PC-9 (cell line): ENCODE results near the gene UNC13A. TPM values are rescaled to one million over a fixed set of nuclear protein-coding genes. Genes with fewer than 3 reads are reported as not detected.

Source experiments
- BruUV-seq: library from RNA; stranded (reverse); fragments of 400-500 nt; replicated peaks from 2 replicates; lab custom pipeline; 2021; lab: Mats Ljungman, UMichigan
- CTCF ChIA-PET: fragments of 300-600 bp; sonication (Branson Sonifier 250); formaldehyde crosslinking; loops from one replicate; lab custom pipeline; 2022; ENCODE audit warnings: antibody characterized with exemption; lab: Charles Lee
- POLR2A ChIA-PET: fragments of 300-600 bp; sonication (Branson Sonifier 250); formaldehyde crosslinking; loops from one replicate; lab custom pipeline; 2022; ENCODE audit warnings: antibody characterized with exemption; ENCODE audit not compliant: unreplicated experiment; lab: Charles Lee
- DNase-seq, 2 experiments: peaks; one replicate each; pipeline versions ENCODE4 v3.0.0 to v3.0.0-alpha.2; 2015 to 2022; ENCODE audit warnings: mixed read lengths in 1 of 2
- H2AFZ ChIP-seq: fragments of 200-600 bp; sonication (generic); 2 replicates; pipeline ENCODE4 v1.8.1; 2017; ENCODE audit warnings: antibody characterized with exemption
- H3F3A ChIP-seq: fragments of 200-600 bp; sonication (generic); 2 replicates; pipeline ENCODE4 v1.8.1; 2017; ENCODE audit warnings: antibody characterized with exemption, mild to moderate bottlenecking, low read depth; ENCODE audit not compliant: insufficient read depth
- H3K27ac ChIP-seq: fragments of 200-600 bp; sonication (generic); 2 replicates; pipeline ENCODE4 v1.6.1; 2016; ENCODE audit warnings: mixed run types
- H3K27me3 ChIP-seq: fragments of 200-600 bp; sonication (generic); 2 replicates; pipeline ENCODE4 v1.6.1; 2016; ENCODE audit warnings: low read depth, mixed run types; ENCODE audit not compliant: insufficient read depth
- H3K36me3 ChIP-seq: fragments of 200-600 bp; sonication (generic); 2 replicates; pipeline ENCODE4 v1.6.1; 2016; ENCODE audit warnings: low read depth, mixed run types
- H3K4me1 ChIP-seq: fragments of 200-600 bp; sonication (generic); replicated peaks from 2 replicates; pipeline ENCODE4 v1.6.1; 2016; ENCODE audit warnings: mixed run types; ENCODE audit not compliant: insufficient read depth
- H3K4me2 ChIP-seq: fragments of 200-600 bp; sonication (generic); 2 replicates; pipeline ENCODE4 v1.6.1; 2017; ENCODE audit warnings: mixed run types
- H3K4me3 ChIP-seq: fragments of 200-600 bp; sonication (generic); 2 replicates; pipeline ENCODE4 v1.6.1; 2016; ENCODE audit warnings: mixed run types
- H3K79me2 ChIP-seq: fragments of 200-600 bp; sonication (generic); 2 replicates; pipeline ENCODE4 v1.6.1; 2017; ENCODE audit warnings: low read depth, mixed run types
- H3K9me2 ChIP-seq: fragments of 200-600 bp; sonication (generic); 2 replicates; pipeline ENCODE4 v1.8.1; 2017; ENCODE audit warnings: mild to moderate bottlenecking; ENCODE audit not compliant: insufficient read depth
- H3K9me3 ChIP-seq: fragments of 200-600 bp; sonication (generic); 2 replicates; pipeline ENCODE4 v1.8.1; 2016; ENCODE audit warnings: low read depth; ENCODE audit not compliant: insufficient read depth
- H4K20me1 ChIP-seq: fragments of 200-600 bp; sonication (generic); 2 replicates; pipeline ENCODE4 v1.8.1; 2017; ENCODE audit not compliant: insufficient read depth
- EZH2 ChIP-seq: fragments of 200-600 bp; sonication (generic); IDR thresholded peaks from 2 replicates; pipeline ENCODE4 v1.8.0; 2017; ENCODE audit warnings: antibody characterized with exemption, low read depth
- intact Hi-C: fragments of 100-400 bp; cut with micrococcal nuclease; formaldehyde crosslinking; loops from one replicate; pipeline ENCODE4 v1.10.0; 2022; ENCODE audit not compliant: unreplicated experiment
- total RNA-seq: library from RNA; stranded (reverse); gene quantifications from 2 replicates; pipeline ENCODE4 v1.2.3, GENCODE V29; 2021
- TF ChIP-seq, protein P1 (sequence below): fragments of 200-600 bp; sonication (generic); conservative IDR thresholded peaks from 2 replicates; pipeline ENCODE4 v1.6.1; 2017; ENCODE audit warnings: mixed run types, antibody characterized with exemption, mild to moderate bottlenecking, moderate library complexity

Gene UNC13A
- total RNA-seq, 1 experiment from 2014 or later, result 0.17 TPM

DNA sequence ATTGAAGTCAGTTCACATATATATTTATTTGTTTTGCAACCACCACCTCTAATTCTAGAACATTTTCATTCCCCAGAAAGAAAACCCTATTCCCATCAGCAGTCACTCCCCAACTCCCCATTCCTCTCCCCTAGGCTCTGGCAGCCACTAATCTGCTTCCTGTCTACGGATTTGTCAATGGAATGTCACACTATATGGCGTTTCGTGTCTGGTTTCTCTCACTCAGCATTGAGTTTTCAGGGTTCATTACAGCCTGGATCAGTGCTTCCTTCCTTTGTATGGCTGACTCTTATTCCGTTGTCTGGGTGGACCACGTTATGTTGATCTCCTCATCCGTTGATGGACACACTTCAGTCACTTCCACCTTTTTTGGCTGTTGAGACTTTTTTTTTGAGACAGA is 123.4 kb downstream of the UNC13A start:
- intact Hi-C loops, result no loop called here
- CTCF ChIA-PET, result no interaction called here
- no TSS peak for BruUV-seq

DNA sequence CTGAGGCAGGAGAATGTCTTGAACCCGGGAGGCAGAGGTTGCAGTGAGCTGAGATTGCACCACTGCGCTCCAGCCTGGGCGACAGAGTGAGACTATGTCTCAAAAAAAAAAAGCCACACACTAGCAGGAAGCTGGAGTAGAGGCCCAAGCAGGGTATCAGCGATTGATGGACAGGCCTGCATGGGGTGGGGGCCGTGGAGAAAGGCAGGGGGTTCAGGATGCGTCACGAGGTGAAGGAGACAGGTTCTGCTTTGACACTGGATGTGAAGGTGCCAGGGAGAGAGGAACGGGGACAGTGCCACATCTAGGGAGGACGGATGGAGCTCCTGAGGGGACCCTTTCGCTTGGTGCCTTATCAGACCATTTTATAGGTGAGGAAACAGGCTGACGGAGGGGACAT is 125.6 kb downstream of the UNC13A start:
- no peaks in the 10 kb centered on the region for H4K20me1 ChIP-seq
- peaks cover 26% of the 10 kb centered on the region for H3K4me1 ChIP-seq
- H3K36me3 ChIP-seq, result no peaks in the 10 kb centered on the region; the same call in 1 of the 2 replicates
- ChIA-PET POLR2A (interaction anchor here (0.6 kb wide), 1 partner anchor 209 kb away, joined by 3 read pairs; no protein-coding TSS in a partner anchor), CTCF (interaction anchor here (0.5 to 0.7 kb wide), 2 partner anchors 49 to 130 kb away, joined by 3 to 11 read pairs; no protein-coding TSS in a partner anchor)
- no peak overlapping the region for H3K4me2 ChIP-seq
- no peaks in the 10 kb centered on the region for H3K9me2 ChIP-seq
- intact Hi-C loops, result no loop called here
- TF ChIP-seq EZH2, result no peak
- TF ChIP-seq, protein P1, sequence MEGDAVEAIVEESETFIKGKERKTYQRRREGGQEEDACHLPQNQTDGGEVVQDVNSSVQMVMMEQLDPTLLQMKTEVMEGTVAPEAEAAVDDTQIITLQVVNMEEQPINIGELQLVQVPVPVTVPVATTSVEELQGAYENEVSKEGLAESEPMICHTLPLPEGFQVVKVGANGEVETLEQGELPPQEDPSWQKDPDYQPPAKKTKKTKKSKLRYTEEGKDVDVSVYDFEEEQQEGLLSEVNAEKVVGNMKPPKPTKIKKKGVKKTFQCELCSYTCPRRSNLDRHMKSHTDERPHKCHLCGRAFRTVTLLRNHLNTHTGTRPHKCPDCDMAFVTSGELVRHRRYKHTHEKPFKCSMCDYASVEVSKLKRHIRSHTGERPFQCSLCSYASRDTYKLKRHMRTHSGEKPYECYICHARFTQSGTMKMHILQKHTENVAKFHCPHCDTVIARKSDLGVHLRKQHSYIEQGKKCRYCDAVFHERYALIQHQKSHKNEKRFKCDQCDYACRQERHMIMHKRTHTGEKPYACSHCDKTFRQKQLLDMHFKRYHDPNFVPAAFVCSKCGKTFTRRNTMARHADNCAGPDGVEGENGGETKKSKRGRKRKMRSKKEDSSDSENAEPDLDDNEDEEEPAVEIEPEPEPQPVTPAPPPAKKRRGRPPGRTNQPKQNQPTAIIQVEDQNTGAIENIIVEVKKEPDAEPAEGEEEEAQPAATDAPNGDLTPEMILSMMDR, result no peak
- H3F3A ChIP-seq, result peaks cover 29% of the 10 kb centered on the region
- no TSS peak for BruUV-seq
- DNase-seq, result no peak
- no peaks in the 10 kb centered on the region for H3K9me3 ChIP-seq
- no peaks in the 10 kb centered on the region for H3K27me3 ChIP-seq
- H3K4me3 ChIP-seq, result no peak overlapping the region
- no peak overlapping the region for H3K27ac ChIP-seq
- H2AFZ ChIP-seq, result no peak overlapping the region
- H3K79me2 ChIP-seq, result peaks cover 10% of the 10 kb centered on the region

More for the DNA sequence above, 123.4 kb downstream of the UNC13A start:
- H3K4me2 ChIP-seq, result no peak overlapping the region
- no peak overlapping the region for H2AFZ ChIP-seq
- no peak overlapping the region for H3K4me3 ChIP-seq
- H3K9me3 ChIP-seq, result no peaks in the 10 kb centered on the region
- peak overlapping the region; percentile 69 for H3K27ac ChIP-seq
- no peaks in the 10 kb centered on the region for H3K9me2 ChIP-seq
- H3K4me1 ChIP-seq, result peaks cover 26% of the 10 kb centered on the region
- TF ChIP-seq, protein P1, result no peak
- TF ChIP-seq EZH2, result no peak
- POLR2A ChIA-PET, result no interaction called here
- H3K36me3 ChIP-seq, result peaks cover 8% of the 10 kb centered on the region; the same call in 1 of the 2 replicates
- no peaks in the 10 kb centered on the region for H3K27me3 ChIP-seq
- no peaks in the 10 kb centered on the region for H4K20me1 ChIP-seq
- no peak for DNase-seq
- H3K79me2 ChIP-seq, result 0 out of 2 replicates have a peak, but pooled peaks cover 9% of the 10 kb centered on the region
- H3F3A ChIP-seq, result peaks cover 29% of the 10 kb centered on the region

DNA sequence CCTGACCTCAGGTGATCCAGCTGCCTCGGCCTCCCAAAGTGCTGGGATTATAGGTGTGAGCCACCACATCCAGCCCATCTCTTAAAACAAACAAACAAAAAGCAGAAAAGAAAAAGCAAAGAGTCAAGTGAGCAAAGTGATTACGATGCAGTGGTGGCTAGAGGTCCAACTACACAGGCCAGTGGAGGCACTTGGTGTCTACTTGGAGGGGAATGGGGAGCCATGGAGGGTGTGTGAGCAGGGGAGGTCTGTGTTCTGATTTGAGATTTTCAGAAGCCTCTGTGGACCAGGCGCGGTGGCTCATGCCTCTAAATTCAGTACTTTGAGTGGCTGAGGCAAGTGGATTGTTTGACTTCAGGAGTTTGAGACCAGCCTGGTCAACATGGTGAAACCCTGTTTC is 126.1 kb downstream of the UNC13A start:
- DNase-seq, result no peak
- Histone ChIP-seq H3K4me3 (no peak overlapping the region), H3K27ac (no peak overlapping the region), H4K20me1 (0 out of 2 replicates have a peak, but pooled peaks cover 2% of the 10 kb centered on the region), H3K4me2 (no peak overlapping the region), H2AFZ (no peak overlapping the region), H3K36me3 (no peaks in the 10 kb centered on the region; the same call in 1 of the 2 replicates), H3F3A (peaks cover 30% of the 10 kb centered on the region), H3K9me3 (no peaks in the 10 kb centered on the region), H3K9me2 (no peaks in the 10 kb centered on the region), H3K4me1 (peaks cover 26% of the 10 kb centered on the region), H3K27me3 (no peaks in the 10 kb centered on the region), H3K79me2 (peaks cover 14% of the 10 kb centered on the region)
- ChIA-PET CTCF (no interaction called here), POLR2A (no interaction called here)
- intact Hi-C loops, result no loop called here
- BruUV-seq, result no TSS peak
- no peak for TF ChIP-seq EZH2
- TF ChIP-seq, protein P1, result no peak
